GM20000 (cell line): ENCODE data around the gene HOXC10.
A peak's percentile ranks its signal among the peaks of the same experiment; 100 is the strongest.

Source experiments
- DNase-seq: peaks from one replicate; pipeline ENCODE4 v3.0.0; 2012; ENCODE audit warnings: low spot score
- CTCF ChIP-seq: IDR thresholded peaks from 2 replicates; pipeline ENCODE4 v1.5.1; 2012; ENCODE audit warnings: mild to moderate bottlenecking, control low read depth; ENCODE audit errors: extremely low read depth, missing control alignments

The HOXC10 gene

GRCh38 chr12:54005531-54005852 is 20.5 kb downstream of the HOXC10 start:
- no peak for TF ChIP-seq CTCF
- no peak for DNase-seq

- peak; percentile 90 for DNase-seq
- peak; percentile 79 for TF ChIP-seq CTCF
Measured at GRCh38 chr12:54005853-54006558, 21.1 kb downstream of the HOXC10 start.

GRCh38 chr12:54006559-54007220 is 21.7 kb downstream of the HOXC10 start:
- TF ChIP-seq CTCF, result no peak
- no peak for DNase-seq

GRCh38 chr12:54007538-54008259 is 22.8 kb downstream of the HOXC10 start:
- no peak for DNase-seq
- no peak for TF ChIP-seq CTCF

- DNase-seq, result no peak
- no peak for TF ChIP-seq CTCF
Measured at GRCh38 chr12:54008260-54008552, 23.3 kb downstream of the HOXC10 start.

GRCh38 chr12:54009171-54010052 is 24.5 kb downstream of the HOXC10 start:
- DNase-seq, result no peak
- no peak for TF ChIP-seq CTCF
